ENCODE measurements around the gene CYP3A5. TPM values are rescaled to one million over a fixed set of nuclear protein-coding genes. Genes with fewer than 3 reads are reported as not detected.

The CYP3A5 gene
- total and polyA plus RNA-seq, 9 of the 15 experiments (the other 6 are each of a cell fraction or from before 2014, with no cell fraction given): 0.73 to 2.8 (median 1.5) TPM

DNA sequence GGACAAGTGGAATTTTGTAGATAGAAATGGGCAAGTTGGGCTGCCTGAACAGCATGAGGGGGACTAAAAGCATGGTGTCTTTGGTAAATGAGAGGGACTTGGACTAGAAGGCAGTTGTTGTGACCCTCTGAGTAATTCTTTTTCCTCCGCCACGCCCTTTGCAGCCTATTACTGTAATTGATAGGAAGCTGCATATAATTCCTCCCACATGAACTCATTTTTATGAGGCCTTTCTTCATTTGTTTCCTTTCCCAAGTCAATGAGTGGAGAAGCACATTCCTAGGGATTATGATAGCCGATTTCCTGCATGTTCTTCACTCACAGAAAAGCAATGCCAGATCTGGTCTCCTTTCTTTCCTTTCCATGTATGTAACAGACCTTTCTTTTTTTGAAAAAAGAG lies 35.4 kb downstream of the CYP3A5 start:
- Histone ChIP-seq H3K9ac (ENCODE audit: insufficient read depth in 1 of 2, low read depth in 2 of 2, low read length in 2 of 2) (no peak overlapping the region), H3K9me3 (replicated peaks; ENCODE audit: control insufficient read depth, insufficient read depth, low read depth, low read length) (no peaks in the 10 kb centered on the region), H3K4me3 (no peak overlapping the region), H4K20me1 (replicated peaks; ENCODE audit: control insufficient read depth, insufficient read depth, low read length) (no peaks in the 10 kb centered on the region), H3K36me3 (ENCODE audit: control insufficient read depth, insufficient read depth, low read length) (no peaks in the 10 kb centered on the region), H2AFZ (ENCODE audit: low read depth, low read length) (no peak overlapping the region), H3K79me2 (ENCODE audit: control insufficient read depth, insufficient read depth, low read length) (no peaks in the 10 kb centered on the region), H3K27me3 (ENCODE audit: control insufficient read depth in 2 of 2, insufficient read depth in 2 of 2, low read length in 2 of 2) (no peaks in the 10 kb centered on the region), H3K4me2 (ENCODE audit: insufficient read depth, low read length) (no peak overlapping the region), H3K9me1 (ENCODE audit: control insufficient read depth, insufficient read depth, low read length) (no peaks in the 10 kb centered on the region), H3K4me1 (replicated peaks in 1 of 2; ENCODE audit: control insufficient read depth in 2 of 2, insufficient read depth in 2 of 2, low read length in 2 of 2) (no peaks in the 10 kb centered on the region), H3K27ac (ENCODE audit: extremely low read depth, low read depth, low read length) (no peak overlapping the region)
- FAIRE-seq: no peak
- no peak for ATAC-seq
- POLR2A ChIA-PET: interaction anchor here (1.4 kb wide), 1 partner anchor 13 kb away, joined by 7 read pairs; no protein-coding TSS in a partner anchor
- in situ Hi-C loops (cut with MboI): no loop called here
- TF ChIP-seq CHD2 (IDR thresholded peaks at IDR 0.05; ENCODE audit: low read depth, low read length): no peak
- no peak for TF ChIP-seq TSC22D4 (tag; IDR thresholded peaks at IDR 0.05)
- TF ChIP-seq ETV5 (CRISPR knock-in tag; IDR thresholded peaks at IDR 0.05; ENCODE audit: low read depth): no peak
- CTCF ChIA-PET (ENCODE audit: low intra/inter-chr PET ratio): no interaction called here
- BruUV-seq (replicated peaks): no TSS peak
- intact Hi-C loops (cut with micrococcal nuclease): no loop called here
- DNase-seq (ENCODE audit: extremely low read depth in 1 of 4, low spot score in 3 of 4): no peak
- 60% methylated on average over 3 of the region's 3 CpGs for WGBS (ENCODE audit: insufficient coverage, low coverage, missing lambda C conversion rate)

DNA sequence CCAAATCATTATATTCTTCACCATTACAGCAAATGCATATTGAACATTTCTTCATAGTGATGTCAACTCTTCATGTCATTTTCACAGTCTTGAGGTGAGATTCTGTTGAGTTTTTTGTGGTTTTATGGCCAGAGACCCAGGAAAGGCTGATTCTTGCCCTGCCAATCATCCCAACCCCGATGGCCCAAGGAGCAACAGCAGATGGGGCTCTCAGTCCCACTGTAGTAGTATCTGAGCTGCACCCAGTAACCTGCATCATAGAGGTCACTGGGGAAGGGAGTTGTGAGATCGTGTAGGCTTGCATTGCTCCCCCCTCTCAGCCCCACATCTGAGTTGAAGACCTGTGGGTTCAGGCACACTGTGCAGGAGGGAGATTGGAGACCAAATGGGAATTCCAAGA lies 36.3 kb downstream of the CYP3A5 start:
- in situ Hi-C loops (cut with MboI): no loop called here
- CTCF ChIA-PET (ENCODE audit: low intra/inter-chr PET ratio): no interaction called here
- TF ChIP-seq, protein P1, sequence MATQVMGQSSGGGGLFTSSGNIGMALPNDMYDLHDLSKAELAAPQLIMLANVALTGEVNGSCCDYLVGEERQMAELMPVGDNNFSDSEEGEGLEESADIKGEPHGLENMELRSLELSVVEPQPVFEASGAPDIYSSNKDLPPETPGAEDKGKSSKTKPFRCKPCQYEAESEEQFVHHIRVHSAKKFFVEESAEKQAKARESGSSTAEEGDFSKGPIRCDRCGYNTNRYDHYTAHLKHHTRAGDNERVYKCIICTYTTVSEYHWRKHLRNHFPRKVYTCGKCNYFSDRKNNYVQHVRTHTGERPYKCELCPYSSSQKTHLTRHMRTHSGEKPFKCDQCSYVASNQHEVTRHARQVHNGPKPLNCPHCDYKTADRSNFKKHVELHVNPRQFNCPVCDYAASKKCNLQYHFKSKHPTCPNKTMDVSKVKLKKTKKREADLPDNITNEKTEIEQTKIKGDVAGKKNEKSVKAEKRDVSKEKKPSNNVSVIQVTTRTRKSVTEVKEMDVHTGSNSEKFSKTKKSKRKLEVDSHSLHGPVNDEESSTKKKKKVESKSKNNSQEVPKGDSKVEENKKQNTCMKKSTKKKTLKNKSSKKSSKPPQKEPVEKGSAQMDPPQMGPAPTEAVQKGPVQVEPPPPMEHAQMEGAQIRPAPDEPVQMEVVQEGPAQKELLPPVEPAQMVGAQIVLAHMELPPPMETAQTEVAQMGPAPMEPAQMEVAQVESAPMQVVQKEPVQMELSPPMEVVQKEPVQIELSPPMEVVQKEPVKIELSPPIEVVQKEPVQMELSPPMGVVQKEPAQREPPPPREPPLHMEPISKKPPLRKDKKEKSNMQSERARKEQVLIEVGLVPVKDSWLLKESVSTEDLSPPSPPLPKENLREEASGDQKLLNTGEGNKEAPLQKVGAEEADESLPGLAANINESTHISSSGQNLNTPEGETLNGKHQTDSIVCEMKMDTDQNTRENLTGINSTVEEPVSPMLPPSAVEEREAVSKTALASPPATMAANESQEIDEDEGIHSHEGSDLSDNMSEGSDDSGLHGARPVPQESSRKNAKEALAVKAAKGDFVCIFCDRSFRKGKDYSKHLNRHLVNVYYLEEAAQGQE (IDR thresholded peaks at IDR 0.05; ENCODE audit: borderline replicate concordance): peak; percentile 32; the same call in 1 of the 2 replicates
- TF ChIP-seq, protein P1 (CRISPR knock-in tag; IDR thresholded peaks at IDR 0.05; ENCODE audit: low read depth): no peak
- TF ChIP-seq, protein P2, sequence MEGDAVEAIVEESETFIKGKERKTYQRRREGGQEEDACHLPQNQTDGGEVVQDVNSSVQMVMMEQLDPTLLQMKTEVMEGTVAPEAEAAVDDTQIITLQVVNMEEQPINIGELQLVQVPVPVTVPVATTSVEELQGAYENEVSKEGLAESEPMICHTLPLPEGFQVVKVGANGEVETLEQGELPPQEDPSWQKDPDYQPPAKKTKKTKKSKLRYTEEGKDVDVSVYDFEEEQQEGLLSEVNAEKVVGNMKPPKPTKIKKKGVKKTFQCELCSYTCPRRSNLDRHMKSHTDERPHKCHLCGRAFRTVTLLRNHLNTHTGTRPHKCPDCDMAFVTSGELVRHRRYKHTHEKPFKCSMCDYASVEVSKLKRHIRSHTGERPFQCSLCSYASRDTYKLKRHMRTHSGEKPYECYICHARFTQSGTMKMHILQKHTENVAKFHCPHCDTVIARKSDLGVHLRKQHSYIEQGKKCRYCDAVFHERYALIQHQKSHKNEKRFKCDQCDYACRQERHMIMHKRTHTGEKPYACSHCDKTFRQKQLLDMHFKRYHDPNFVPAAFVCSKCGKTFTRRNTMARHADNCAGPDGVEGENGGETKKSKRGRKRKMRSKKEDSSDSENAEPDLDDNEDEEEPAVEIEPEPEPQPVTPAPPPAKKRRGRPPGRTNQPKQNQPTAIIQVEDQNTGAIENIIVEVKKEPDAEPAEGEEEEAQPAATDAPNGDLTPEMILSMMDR (IDR thresholded peaks at IDR 0.05 in 2 of 3, conservative IDR thresholded peaks at IDR 0.05 in 1 of 3; ENCODE audit: insufficient read depth in 2 of 3, low read depth in 1 of 3, low read length in 3 of 3): 0 out of 6 replicates have a peak, but pooled peaks of 1 of the 3 experiments have one; percentile 6

More for the DNA sequence above, 36.3 kb downstream of the CYP3A5 start:
- Histone ChIP-seq H4K20me1 (replicated peaks; ENCODE audit: control insufficient read depth, insufficient read depth, low read length) (no peaks in the 10 kb centered on the region), H3K27ac (ENCODE audit: extremely low read depth, low read depth, low read length) (no peak overlapping the region), H3K27me3 (ENCODE audit: control insufficient read depth in 2 of 2, insufficient read depth in 2 of 2, low read length in 2 of 2) (no peaks in the 10 kb centered on the region), H3K9ac (ENCODE audit: insufficient read depth in 1 of 2, low read depth in 2 of 2, low read length in 2 of 2) (no peak overlapping the region), H3K9me3 (replicated peaks; ENCODE audit: control insufficient read depth, insufficient read depth, low read depth, low read length) (no peaks in the 10 kb centered on the region), H3K4me1 (replicated peaks in 1 of 2; ENCODE audit: control insufficient read depth in 2 of 2, insufficient read depth in 2 of 2, low read length in 2 of 2) (peaks cover 0 to 4% of the 10 kb centered on the region in 2 experiments; a peak in 1 of 5 replicates), H3K36me3 (ENCODE audit: control insufficient read depth, insufficient read depth, low read length) (no peaks in the 10 kb centered on the region), H3K4me3 (no peak overlapping the region), H2AFZ (ENCODE audit: low read depth, low read length) (no peak overlapping the region), H3K79me2 (ENCODE audit: control insufficient read depth, insufficient read depth, low read length) (no peaks in the 10 kb centered on the region), H3K4me2 (ENCODE audit: insufficient read depth, low read length) (no peak overlapping the region), H3K9me1 (ENCODE audit: control insufficient read depth, insufficient read depth, low read length) (no peaks in the 10 kb centered on the region)
- POLR2A ChIA-PET: interaction anchor here (1.4 kb wide), 1 partner anchor 12 kb away, joined by 7 read pairs; no protein-coding TSS in a partner anchor
- FAIRE-seq (no peak), ATAC-seq (peak; percentile 65), DNase-seq (ENCODE audit: extremely low read depth in 1 of 4, low spot score in 3 of 4) (no peak)
- WGBS (ENCODE audit: insufficient coverage, low coverage, missing lambda C conversion rate): 0% methylated on average over 2 of the region's 2 CpGs
- intact Hi-C loops (cut with micrococcal nuclease): no loop called here
- no TSS peak for BruUV-seq (replicated peaks)

Measured in K562 (cell line).